GM18909 (cell line): ENCODE measurements around the gene RET.

ENCODE experiments used
- ATAC-seq: cut with Tn5 transposase; IDR thresholded peaks from one replicate; pipeline ENCODE4 v1.9.1; 2021; ENCODE audit warnings: mild to moderate bottlenecking; ENCODE audit not compliant: unreplicated experiment, poor library complexity

RET gene

DNA sequence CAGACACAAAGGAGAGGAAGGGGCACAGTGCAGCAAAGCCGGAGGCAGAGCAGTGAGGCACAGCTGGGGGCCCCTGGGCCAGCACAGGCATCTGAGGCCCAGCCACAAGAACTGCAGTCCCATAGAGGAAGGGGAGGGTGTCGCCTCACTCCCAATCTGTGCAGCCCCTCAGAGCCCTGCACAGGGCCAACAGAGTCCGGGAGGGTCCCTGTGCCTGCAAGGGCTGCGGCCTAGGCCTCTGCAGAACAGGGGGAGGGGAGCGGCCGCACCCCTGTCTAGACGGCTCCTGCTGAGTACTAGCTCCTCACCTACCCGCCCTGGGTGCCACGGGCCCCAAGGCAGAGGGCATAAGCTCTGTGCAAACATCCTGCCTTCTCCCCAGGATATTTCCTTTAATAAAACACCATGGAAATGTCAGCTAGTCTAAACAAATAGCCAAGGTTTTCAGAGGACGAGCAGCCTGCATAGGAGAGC, 32.4 kb upstream of the RET start:
- ATAC-seq: no peak

DNA sequence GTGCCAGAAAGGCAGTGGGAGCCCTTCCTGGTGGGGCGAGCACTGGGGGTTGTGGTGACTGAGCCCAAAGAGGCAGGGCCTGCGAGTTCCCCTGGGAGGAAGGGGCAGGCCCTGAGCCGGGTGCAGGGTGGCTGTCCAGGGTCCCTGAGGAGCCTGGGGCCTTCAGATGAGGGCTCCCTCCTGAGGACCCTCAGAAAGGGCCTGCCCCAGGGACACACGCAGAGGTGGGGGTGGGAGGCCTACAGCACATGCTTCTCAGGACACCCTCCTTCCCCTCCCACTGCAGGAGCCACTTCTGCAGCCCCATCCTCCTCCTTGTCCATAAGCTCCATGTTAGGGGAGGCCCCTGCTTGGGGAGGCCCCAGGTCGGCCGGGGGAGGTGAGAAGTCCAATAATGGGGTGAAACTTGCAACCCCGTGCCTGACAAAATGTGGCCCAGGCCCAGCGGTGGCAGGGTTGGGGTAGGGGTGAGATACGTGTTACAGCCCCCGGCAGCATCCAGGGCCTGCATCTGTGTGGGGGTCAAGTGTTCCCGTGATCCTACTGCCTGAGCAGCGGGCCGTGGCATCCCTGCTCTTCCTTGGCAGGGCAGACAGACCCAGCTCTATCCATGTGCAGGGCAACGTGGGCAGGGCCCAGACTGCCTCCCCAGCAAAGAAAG, 31.8 kb upstream of the RET start:
- no peak for ATAC-seq

DNA sequence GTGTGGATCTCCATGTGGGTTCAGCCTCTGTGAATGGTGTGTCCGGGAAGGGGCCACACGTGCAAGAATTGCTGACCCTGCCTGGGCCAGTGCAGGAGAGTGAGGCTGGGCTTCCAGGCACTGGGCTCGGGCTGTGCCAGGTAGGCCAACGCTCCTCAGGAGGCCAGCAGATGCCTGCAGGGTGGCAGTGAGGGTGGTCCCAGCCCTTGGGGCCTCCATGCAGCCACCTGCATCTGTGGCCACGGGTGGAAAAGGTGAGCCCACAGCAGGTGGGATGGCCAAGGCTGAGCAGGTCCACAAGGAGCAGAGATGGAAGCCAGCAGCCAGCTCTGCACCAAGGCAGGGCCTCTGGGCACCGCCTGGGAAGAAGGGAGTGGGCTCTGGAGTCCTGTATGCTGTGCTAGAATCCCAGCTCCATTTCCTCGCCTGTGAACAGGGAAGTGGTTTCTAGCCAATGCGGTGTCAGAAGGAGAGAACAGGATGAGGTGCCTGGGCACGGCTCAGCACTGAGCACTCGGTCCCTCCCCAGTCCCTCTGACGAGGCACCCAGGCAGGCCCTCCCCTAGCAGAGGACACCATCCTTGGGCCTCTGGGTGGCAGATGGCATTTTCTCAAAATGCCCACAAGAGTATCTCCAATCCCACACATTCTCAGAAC, 31.1 kb upstream of the RET start:
- no peak for ATAC-seq

DNA sequence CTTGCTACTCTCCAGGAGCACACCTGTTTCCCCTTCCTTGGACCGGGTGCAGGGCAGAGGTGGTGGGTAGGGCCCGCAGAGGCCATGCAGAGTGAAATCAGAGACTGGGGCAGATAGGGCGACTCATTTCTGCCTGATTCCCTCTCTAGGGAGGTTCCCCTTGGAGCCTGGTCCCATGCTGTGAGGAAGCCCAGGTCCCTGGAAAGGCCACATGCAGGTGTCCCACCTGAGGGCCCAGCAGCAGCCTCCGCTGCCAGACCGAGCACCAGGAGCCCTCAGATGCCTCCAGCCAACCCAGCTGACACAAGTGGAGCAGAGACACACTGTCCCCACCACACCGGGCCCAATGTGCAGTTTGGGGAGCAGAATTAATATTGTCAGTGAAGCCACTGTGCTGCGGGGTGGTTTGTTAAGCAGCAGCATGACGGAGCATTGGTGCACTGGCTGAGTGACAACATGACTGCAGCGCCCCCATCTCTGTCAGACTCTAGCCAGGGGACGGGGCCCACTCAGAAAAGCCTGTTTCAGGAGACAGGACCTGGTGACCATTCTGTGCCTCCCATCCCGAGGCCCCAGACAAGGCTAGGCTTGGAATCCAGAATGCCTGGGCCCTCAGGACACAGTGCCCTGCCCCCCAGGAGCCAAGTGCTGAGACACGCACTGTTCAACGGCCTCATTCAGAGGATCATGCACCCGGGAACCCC, 30.4 kb upstream of the RET start:
- no peak for ATAC-seq

DNA sequence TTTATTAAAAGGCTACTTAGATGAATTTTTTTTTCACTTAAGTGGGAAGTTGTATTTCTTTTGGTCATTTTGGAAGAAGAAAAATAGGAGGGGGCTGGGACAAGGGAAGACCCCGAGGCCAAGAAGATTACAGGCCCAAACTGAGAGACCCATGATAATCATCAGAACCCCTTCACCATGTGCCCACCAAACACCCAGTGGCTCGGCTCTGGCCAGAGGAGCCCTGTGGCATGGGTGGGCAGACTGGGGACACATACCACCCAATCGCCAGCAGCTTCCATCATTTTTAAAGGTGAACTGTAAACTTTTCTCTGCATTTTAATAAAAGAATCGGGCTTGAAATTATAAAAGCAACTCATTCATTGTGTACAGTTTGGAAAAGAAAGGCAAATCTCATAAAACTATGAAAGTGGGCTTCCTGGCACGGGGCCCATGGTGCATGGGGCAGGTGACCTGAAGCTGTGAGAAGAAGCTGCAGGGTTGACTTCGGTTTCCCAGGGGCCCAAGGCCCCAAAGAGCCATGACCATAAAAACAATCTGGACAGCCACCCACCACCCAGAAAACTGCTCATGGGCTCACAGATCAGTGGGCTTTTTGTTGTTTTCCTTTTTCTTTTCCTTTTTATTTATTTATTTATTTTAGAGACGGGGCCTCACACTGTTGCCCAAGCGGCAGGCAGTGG, 29.4 kb upstream of the RET start:
- ATAC-seq: no peak

DNA sequence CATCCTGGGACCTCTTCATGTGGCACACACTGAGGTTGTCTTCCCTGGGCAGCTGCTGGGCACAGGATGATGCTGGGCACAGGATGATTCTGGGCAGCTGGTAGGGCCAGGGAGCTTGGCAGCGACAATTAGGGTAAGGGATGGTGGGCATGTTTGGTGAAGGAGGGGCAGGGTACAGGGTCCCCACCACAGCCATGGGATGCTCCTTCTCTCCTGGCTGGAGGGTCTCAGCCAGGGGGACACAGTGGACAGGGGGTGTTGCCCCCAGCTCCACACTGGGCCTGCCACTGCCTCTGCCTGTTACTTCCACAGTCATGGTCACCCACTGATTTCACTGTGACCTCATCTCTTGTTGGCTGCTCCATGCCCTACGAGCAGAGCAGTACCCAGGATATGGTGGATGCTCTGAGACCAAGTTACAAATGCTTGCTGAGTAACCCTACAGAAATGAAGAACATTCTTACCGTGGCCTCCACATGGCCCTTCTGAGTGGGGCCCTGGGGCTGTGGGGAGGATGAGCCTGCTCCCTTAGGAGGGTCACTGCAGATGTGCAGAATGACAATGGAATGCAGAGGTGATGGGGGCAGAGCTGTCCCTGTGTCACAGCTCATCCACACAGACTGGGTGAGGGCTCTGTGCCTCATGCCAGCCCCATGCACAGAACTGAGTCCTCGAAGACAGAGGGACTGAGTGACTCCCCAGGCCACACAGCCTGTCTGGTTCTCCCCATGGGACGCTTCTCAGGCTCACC, 28.4 kb upstream of the RET start:
- ATAC-seq: no peak

DNA sequence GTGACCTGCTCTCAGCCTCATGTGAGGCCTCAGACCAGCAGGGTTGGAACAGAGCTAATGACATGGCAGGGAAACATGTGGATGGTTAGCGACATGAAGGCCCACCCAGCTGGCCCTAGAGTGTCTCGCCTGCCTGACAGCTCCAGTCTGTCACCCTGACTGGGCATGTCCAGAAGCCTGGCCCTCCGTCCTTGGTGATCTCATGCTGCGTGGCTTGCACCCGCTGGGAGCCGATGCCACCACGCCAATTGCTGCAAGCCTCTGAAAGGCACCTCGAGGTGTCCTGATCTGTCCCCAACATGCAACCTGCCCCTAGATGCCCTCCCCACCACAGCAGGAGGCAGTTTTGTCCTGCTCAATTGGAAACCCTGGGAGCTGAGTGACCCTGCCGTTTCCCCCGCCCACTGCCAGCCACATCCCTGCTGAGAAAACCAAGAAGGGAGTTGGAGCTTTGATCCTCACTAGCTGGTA, 27.8 kb upstream of the RET start:
- no peak for ATAC-seq

DNA sequence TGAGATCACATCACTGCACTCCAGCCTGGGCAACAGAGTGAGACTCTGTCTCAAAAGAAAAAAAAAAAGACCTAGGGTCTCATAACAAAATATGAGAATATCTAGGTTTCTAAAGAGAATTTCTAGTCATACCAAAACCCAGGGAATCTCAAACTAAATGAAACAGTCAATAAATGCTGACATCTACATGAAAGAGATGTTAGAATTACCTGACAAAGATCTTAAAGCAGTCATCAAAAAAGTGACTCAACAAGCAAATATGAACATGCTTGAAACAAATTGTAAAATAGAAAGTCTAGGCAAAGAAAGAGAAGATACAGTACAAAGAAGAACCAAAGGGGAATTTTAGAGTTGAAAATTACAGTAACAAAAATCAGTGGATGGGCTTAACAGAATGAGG, 26.9 kb upstream of the RET start:
- ATAC-seq: no peak

DNA sequence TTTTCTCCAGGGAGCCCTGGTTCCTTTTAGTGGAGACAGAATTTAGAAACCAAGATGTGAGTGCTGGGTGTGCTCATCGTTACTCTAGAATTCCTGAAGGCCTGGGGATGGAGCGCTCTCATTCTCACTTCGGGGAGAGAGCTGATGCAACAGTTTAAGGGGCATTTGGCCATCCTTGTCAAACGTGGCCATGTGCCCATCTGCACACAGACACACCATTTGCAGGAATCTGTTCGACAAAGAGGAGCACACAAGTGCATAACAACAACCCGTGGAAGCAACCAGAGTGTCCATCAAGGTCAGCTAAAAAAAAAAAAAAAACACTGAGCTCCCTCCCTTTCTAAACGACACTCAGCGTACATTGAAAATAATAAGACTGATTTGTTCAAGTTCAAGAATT, 23.0 kb upstream of the RET start:
- no peak for ATAC-seq

DNA sequence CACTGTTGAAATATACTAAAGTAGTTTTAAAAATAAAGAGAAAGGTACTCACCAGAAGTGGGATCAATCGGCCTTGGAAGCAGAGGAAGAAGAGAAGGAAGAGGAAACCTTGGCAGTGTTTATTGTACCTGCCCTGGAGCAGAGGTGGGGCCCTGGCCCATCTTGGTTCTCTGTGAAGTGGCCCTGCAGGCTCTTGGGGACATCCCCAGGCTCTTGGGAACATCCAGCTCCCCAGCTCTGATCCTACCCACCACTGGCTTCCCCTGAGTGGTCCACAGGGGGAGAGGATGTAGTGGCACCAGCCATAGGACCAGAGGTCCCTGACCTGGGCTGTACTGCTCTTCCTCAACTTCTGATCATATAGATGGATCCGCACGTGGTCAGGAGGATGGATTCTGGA, 22.3 kb upstream of the RET start:
- no peak for ATAC-seq

DNA sequence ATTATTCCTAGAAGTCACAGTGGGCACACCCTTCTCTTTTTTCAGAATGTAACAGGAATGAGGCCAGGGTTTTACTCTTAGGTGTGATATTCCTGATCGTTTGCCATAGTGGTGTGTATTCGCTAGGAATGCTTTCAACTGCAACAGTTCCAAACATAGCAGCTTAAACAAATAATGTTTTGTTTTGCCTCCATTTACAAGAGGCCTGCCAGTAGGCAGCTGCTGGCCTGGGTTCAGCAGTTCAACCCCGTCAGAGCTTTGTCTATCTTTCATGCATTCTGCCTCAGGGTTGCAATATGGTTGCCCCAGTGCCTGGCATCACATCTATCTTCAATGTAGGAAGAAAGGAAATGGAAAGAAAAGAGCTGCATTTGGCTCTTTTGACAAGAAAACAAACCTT, 21.7 kb upstream of the RET start:
- ATAC-seq: no peak

DNA sequence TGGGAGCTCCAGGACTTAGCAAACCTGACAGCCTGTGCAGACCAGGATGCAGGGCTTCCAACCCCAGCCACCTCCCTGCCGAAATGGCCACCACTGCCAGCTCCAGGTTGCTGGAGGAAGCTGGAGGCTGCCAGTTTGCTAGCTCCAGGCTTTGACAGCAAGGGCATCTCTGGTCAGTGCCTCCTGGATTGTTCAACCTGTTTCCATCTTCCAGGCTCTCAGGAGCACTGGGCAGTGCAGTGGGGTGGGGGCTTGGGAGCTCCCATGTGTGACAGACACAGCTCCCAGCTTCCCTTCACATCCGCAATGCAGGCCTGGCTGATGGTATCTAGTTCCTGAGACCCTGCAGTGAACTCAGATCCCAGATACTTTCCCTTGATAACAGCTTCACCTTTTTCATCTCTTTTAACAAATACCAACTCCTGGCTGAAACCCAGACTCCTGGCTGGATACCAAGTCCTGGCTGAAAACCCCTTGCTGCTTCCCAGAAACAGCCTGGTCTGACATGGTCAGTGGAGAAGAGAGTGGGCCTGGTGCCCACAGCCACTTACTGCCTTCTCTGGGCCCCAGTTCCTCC, 20.8 kb upstream of the RET start:
- ATAC-seq: no peak

DNA sequence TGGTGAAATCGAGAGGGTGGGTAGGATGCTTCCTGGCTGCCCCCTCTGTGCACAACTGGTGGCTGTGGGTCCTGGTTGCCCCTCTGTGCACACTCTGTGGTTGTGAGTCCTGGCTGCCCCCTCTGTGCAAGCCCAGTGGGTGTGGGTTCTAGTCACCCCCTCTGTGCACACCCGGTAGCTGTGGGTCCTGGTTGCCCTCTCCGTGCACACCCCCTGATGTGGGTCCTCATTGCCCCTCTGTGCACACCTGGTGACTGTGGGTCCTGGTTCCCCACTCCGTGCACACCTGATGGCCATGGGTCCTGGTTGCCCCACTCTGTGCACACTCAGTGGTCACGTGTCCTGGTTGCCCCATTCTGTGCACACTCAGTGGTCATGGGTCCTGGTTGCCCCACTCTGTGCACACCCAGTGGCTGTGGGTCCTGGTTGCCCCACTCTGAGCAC, 20.3 kb upstream of the RET start:
- no peak for ATAC-seq

DNA sequence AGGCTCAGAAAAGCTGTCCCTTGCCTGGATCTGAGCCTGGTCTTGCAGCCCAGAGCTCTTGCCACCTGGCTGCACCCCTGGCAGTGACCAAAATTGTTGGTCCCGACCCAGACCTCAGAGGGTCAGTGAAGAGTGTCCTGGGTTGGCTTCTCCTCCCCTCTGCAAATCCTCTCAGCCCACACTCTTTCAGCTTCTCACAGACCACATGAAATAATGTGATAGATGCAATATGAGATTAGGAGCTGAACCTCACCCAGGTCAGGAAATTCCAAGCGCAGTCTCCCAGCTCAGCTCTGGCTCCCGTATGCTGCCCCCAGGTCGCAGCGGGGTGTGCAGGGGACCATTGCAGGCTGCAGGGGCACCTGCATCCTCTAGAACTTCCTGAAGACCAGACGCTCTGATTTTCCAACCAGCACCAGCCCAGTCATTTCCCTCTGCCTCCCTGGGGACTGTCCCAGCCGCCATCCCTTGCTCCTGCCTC, 19.6 kb upstream of the RET start:
- no peak for ATAC-seq

DNA sequence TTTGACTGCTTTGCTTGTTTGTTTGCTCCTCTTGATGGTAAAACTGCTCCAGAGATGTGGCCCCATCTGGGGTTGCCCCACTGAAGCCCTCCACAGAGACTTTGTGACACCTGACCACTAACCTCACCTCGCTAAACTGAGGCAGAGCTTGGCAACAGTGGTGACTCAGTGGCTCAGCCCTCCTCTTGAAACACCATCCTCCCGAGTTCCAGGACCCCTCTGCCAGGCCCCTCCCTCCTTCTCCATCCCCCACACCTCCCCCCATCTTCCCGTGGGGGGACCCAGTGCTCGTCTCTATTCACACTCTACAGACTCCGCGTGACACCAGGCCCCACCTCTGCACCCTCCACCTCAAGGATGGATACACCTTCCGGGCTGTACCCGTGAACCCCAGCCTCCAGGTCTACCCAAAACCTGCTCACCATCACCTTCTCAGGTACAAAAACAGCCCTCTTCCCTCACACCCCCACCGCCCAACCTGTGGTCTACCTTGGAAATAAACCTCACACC, 19.0 kb upstream of the RET start:
- no peak for ATAC-seq

DNA sequence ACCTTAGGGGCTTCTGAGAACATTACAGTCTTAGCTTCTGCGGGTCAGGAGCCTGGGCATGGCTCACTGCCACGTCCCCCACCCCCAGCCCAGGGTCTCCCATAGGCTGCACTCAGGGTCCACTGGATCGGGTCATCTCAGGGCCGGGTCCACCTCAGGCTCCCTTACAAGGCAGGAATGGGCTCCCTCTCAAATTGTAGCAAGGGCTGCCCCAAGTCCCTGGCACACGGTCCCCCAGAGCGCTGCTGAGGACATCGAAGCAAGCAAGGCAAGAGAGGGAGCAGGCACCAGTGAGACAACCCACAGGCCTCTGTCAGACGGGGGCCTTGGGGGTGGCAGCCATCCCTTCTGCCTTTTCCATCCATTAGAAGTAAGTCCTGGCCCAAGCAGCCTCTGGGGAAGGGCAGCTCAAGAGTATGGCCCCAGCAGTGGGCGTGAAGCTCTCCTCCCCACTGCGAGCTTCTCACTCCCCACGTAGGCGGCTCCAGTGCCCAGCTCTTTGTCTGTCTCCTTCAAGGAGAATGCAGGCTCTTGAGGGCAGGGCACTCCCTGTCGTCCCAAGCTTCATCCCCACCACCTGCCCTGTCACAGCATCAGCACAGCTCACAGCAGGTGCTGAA, 18.0 kb upstream of the RET start:
- ATAC-seq: no peak

DNA sequence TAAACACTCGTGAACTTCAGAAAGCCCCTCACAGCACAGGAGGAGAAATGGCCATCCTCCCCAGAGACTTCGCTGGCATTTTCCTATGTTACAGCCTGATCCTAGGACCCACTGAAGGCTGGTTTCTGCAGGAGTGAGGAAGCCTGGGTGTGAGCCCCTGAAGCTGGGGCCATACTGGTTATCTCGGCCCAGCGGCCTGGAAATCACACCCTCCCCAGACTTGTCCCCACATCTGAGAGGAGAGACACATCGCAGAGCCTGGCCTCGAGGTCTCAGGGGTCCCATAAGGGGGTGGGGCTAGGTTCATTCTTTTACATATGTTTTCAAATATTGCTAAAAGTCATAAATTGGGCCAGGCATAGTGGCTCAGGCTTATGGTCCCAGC, 17.5 kb upstream of the RET start:
- no peak for ATAC-seq

DNA sequence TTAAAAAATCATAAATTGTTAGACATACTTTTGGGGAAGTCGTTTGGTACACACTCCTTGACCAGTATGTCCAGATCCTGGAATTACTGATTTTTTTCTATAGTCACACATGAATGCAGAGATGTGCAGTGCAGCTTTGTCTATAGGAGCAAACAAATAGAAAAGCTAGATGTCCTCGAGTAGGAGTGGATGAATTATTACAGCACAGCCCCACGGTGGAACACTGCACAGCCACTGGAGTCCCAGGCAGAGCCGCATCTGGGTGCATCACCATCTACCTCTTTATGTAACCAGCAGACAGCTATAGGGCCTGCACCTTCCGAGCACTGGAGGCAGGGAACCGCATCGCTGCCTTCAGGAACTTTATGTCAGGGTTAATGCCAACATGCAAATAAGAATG, 17.0 kb upstream of the RET start:
- no peak for ATAC-seq

DNA sequence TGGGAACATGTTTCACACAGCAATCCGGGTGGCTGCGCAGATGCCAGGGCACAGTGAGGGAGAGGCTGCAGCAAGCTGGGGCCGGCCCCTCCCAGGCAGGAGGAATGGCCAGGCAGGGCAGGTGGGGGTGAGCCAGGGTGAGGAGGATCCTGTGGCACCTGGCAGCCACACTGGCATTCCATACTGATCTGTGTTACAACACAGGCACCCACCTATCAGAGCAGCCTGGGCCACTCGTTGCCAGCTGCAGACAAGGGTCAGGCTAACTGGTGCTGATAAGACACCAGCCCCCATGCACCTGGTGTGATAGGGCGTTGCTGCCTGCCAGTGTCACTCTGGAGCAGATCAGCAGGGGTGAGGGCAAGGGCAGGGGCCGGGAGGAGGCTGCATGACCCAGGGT, 16.6 kb upstream of the RET start:
- no peak for ATAC-seq
